ACHN (cell line): Measurements from ENCODE around the gene BMPER.

Experiments used
- DNase-seq: peaks from one replicate; pipeline ENCODE4 v3.0.0-alpha.2; 2015
- in situ Hi-C: cut with HindIII; loops from 2 replicates; pipeline ENCODE4 v1.10.0; 2017; ENCODE audit warnings: low sequenced_read_pairs, low pct_ligation_motif_present, low pct_unique_long_range_greater_than_20kb

The BMPER gene

GRCh38 chr7:33886149-33886623, 19.2 kb upstream of the BMPER start:
- DNase-seq: peak; percentile 39
- in situ Hi-C loops: no loop called here

- in situ Hi-C loops: no loop called here
- DNase-seq: no peak
Measured at GRCh38 chr7:33887266-33887975, 17.9 kb upstream of the BMPER start.

- no peak for DNase-seq
- in situ Hi-C loops: no loop called here
Measured at GRCh38 chr7:33888166-33888565, 17.2 kb upstream of the BMPER start.

GRCh38 chr7:33892945-33893344, 12.4 kb upstream of the BMPER start:
- DNase-seq: no peak
- in situ Hi-C loops: no loop called here

- in situ Hi-C loops: no loop called here
- no peak for DNase-seq
Measured at GRCh38 chr7:33893377-33893776, 12.0 kb upstream of the BMPER start.

- in situ Hi-C loops: no loop called here
- DNase-seq: peak; percentile 81
Measured at GRCh38 chr7:33895025-33895804, 10.1 kb upstream of the BMPER start.

- in situ Hi-C loops: no loop called here
Measured at GRCh38 chr7:33900501-33900900, 4.8 kb upstream of the BMPER start.

GRCh38 chr7:33901199-33901598, 4.1 kb upstream of the BMPER start:
- in situ Hi-C loops: no loop called here
- DNase-seq: no peak

More at GRCh38 chr7:33900501-33900900, 4.8 kb upstream of the BMPER start:
- no peak for DNase-seq

GRCh38 chr7:33901847-33902246, 3.5 kb upstream of the BMPER start:
- in situ Hi-C loops: no loop called here
- DNase-seq: no peak

- DNase-seq: no peak
- in situ Hi-C loops: no loop called here
Measured at GRCh38 chr7:33902746-33903145, 2.6 kb upstream of the BMPER start.

- in situ Hi-C loops: no loop called here
Measured at GRCh38 chr7:33903791-33904680, 1.3 kb upstream of the BMPER start.

GRCh38 chr7:33904681-33905388, 504 bp upstream of the BMPER start:
- in situ Hi-C loops: no loop called here
- peak; percentile 42 for DNase-seq

More at GRCh38 chr7:33903791-33904680, 1.3 kb upstream of the BMPER start:
- peak; percentile 17 for DNase-seq

GRCh38 chr7:33906697-33907096, 1.4 kb downstream of the BMPER start:
- DNase-seq: no peak
- in situ Hi-C loops: no loop called here

GRCh38 chr7:33907625-33908024, 2.3 kb downstream of the BMPER start:
- in situ Hi-C loops: no loop called here
- DNase-seq: no peak

- in situ Hi-C loops: no loop called here
- no peak for DNase-seq
Measured at GRCh38 chr7:33909318-33909717, 4.0 kb downstream of the BMPER start.

GRCh38 chr7:33909755-33910154, 4.4 kb downstream of the BMPER start:
- DNase-seq: no peak
- in situ Hi-C loops: no loop called here

- in situ Hi-C loops: no loop called here
- DNase-seq: no peak
Measured at GRCh38 chr7:33910756-33911155, 5.4 kb downstream of the BMPER start.

- DNase-seq: no peak
- in situ Hi-C loops: no loop called here
Measured at GRCh38 chr7:33916357-33917081, 11.2 kb downstream of the BMPER start.
